Measurements from ENCODE around the gene GPALPP1. TPM values are rescaled to one million over a fixed set of nuclear protein-coding genes. Genes with fewer than 3 reads are reported as not detected.
"Not testable (repeated sequence)": the region's sequence is repeated elsewhere in the genome, so short reads cannot be mapped to it uniquely, and the experiment has no call there.

GPALPP1 gene
- total RNA-seq, 1 experiment from 2014 or later, result 16.9 TPM

- peak; percentile 27 for DNase-seq (ENCODE audit: low read depth)
Observed at GRCh38 chr13:45063261-45063860, 74.0 kb downstream of the GPALPP1 start.

GRCh38 chr13:45063889-45064288 lies 74.6 kb downstream of the GPALPP1 start:
- DNase-seq (ENCODE audit: low read depth), result not testable (repeated sequence)

DNA sequence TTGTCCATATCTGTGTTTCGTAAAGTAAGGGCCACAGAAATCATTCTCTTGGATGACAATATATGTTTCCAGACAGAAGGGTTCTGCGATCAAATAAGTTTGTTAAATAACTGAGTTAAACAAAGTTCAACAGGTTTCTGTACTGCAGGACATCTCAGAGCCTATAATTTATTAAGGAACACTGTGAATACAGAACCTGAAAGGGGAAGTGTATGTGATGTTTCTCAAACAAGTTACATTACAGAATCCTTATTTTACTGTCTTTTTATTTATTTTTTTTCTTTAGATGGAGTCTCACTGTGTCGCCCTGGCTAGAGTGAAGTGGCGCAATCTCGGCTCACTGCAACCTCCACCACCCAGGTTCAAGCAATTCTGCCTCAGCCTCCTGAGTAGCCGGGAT lies 75.6 kb downstream of the GPALPP1 start:
- no peak for DNase-seq (ENCODE audit: low read depth)

- DNase-seq (ENCODE audit: low read depth), result no peak
Observed at GRCh38 chr13:45068036-45069001, 79.0 kb downstream of the GPALPP1 start.

GRCh38 chr13:45073809-45074208 lies 84.5 kb downstream of the GPALPP1 start:
- peak; percentile 2 for DNase-seq (ENCODE audit: low read depth)

DNA sequence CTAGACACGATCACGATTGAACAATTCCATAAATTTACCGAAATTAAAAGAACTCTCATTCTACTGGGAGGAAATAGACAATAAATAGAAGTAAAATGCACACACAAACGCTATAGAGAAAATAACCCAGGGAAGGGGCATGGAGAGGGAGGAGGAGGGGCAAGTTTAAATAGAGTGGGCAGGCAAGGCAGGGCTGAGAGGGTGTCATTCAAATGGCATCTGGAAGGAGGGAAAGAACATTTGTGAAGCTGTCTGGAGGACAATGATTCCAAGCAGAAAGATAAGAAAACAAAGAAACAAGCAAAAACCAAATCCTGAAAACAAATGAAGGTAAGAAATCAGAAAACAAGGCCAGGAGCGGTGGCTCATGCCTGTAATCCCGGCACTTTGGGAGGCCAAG lies 85.4 kb downstream of the GPALPP1 start:
- DNase-seq (ENCODE audit: low read depth), result no peak

- DNase-seq (ENCODE audit: low read depth), result no peak
Observed at GRCh38 chr13:45078003-45078402, 88.7 kb downstream of the GPALPP1 start.

Other genes with a start within 250 kb of the GPALPP1 start
- 4.8 TPM in 2 replicates for gene NUFIP1, start 67 bp upstream of the GPALPP1 start, total RNA-seq (2014; rRNA removed; shearing (Covaris generic))
- 29.9 and 31.7 TPM in 2 replicates for gene GTF2F2, start 131.0 kb downstream of the GPALPP1 start, total RNA-seq (2014; rRNA removed; shearing (Covaris generic))
- gene KCTD4, start 211.5 kb downstream of the GPALPP1 start, total RNA-seq (2014; rRNA removed; shearing (Covaris generic)), result 0.10 and 0.36 TPM in 2 replicates

Data from RPMI7951 (cell line).